ENCODE data around the gene FAT1. TPM values are rescaled to one million over a fixed set of nuclear protein-coding genes. Genes with fewer than 3 reads are reported as not detected.

The FAT1 gene
- total RNA-seq, 1 donor from 2014 or later, result 173 TPM

GRCh38 chr4:186604124-186604807, 119.4 kb downstream of the FAT1 start:
- no peaks in the 10 kb centered on the region for H3K9me3 ChIP-seq (ENCODE audit: control insufficient read depth in 3 of 3, low read length in 3 of 3)
- H3K36me3 ChIP-seq (ENCODE audit: control insufficient read depth in 3 of 3, insufficient read depth in 3 of 3, low read length in 3 of 3), result peaks cover 0 to 24% (median 2%) of the 10 kb centered on the region in 3 donors
- no peaks in the 10 kb centered on the region for H3K4me1 ChIP-seq (ENCODE audit: control insufficient read depth in 3 of 3, insufficient read depth in 3 of 3, low read length in 3 of 3)
- H3K27ac ChIP-seq (ENCODE audit: low read depth, low read length), result no peak overlapping the region
- H3K4me3 ChIP-seq (ENCODE audit: low read length in 3 of 3), result no peak overlapping the region
- H3K27me3 ChIP-seq (ENCODE audit: control insufficient read depth in 3 of 3, insufficient read depth in 3 of 3, low read length in 3 of 3), result no peaks in the 10 kb centered on the region
- H3K9ac ChIP-seq (ENCODE audit: low read depth in 1 of 3, low read length in 3 of 3), result no peak overlapping the region

- no peak overlapping the region for H3K27ac ChIP-seq (ENCODE audit: low read depth, low read length)
Observed at GRCh38 chr4:186602978-186603377, 120.7 kb downstream of the FAT1 start.

GRCh38 chr4:186599483-186599882, 124.2 kb downstream of the FAT1 start:
- H3K9ac ChIP-seq (ENCODE audit: low read depth in 1 of 3, low read length in 3 of 3), result no peak overlapping the region
- no peak overlapping the region for H3K4me3 ChIP-seq (ENCODE audit: low read length in 3 of 3)
- H3K9me3 ChIP-seq (ENCODE audit: control insufficient read depth in 3 of 3, low read length in 3 of 3), result no peaks in the 10 kb centered on the region
- peaks cover 0 to 38% (median 0%) of the 10 kb centered on the region in 3 donors for H3K36me3 ChIP-seq (ENCODE audit: control insufficient read depth in 3 of 3, insufficient read depth in 3 of 3, low read length in 3 of 3)
- H3K27me3 ChIP-seq (ENCODE audit: control insufficient read depth in 3 of 3, insufficient read depth in 3 of 3, low read length in 3 of 3), result peaks cover 0 to 3% (median 0%) of the 10 kb centered on the region in 3 donors
- no peaks in the 10 kb centered on the region for H3K4me1 ChIP-seq (ENCODE audit: control insufficient read depth in 3 of 3, insufficient read depth in 3 of 3, low read length in 3 of 3)
- no peak overlapping the region for H3K27ac ChIP-seq (ENCODE audit: low read depth, low read length)

More at GRCh38 chr4:186602978-186603377, 120.7 kb downstream of the FAT1 start:
- Histone ChIP-seq H3K4me3 (ENCODE audit: low read length in 3 of 3) (no peak overlapping the region), H3K9me3 (ENCODE audit: control insufficient read depth in 3 of 3, low read length in 3 of 3) (no peaks in the 10 kb centered on the region), H3K4me1 (ENCODE audit: control insufficient read depth in 3 of 3, insufficient read depth in 3 of 3, low read length in 3 of 3) (no peaks in the 10 kb centered on the region), H3K36me3 (ENCODE audit: control insufficient read depth in 3 of 3, insufficient read depth in 3 of 3, low read length in 3 of 3) (peaks cover 0 to 24% (median 0%) of the 10 kb centered on the region in 3 donors), H3K27me3 (ENCODE audit: control insufficient read depth in 3 of 3, insufficient read depth in 3 of 3, low read length in 3 of 3) (peaks cover 0 to 3% (median 0%) of the 10 kb centered on the region in 3 donors), H3K9ac (ENCODE audit: low read depth in 1 of 3, low read length in 3 of 3) (no peak overlapping the region)

GRCh38 chr4:186598686-186599085, 125.0 kb downstream of the FAT1 start:
- Histone ChIP-seq H3K36me3 (ENCODE audit: control insufficient read depth in 3 of 3, insufficient read depth in 3 of 3, low read length in 3 of 3) (peaks cover 0 to 36% (median 0%) of the 10 kb centered on the region in 3 donors), H3K27me3 (ENCODE audit: control insufficient read depth in 3 of 3, insufficient read depth in 3 of 3, low read length in 3 of 3) (peaks cover 0 to 3% (median 0%) of the 10 kb centered on the region in 3 donors), H3K9ac (ENCODE audit: low read depth in 1 of 3, low read length in 3 of 3) (no peak overlapping the region), H3K4me1 (ENCODE audit: control insufficient read depth in 3 of 3, insufficient read depth in 3 of 3, low read length in 3 of 3) (no peaks in the 10 kb centered on the region), H3K27ac (ENCODE audit: low read depth, low read length) (no peak overlapping the region), H3K9me3 (ENCODE audit: control insufficient read depth in 3 of 3, low read length in 3 of 3) (no peaks in the 10 kb centered on the region), H3K4me3 (ENCODE audit: low read length in 3 of 3) (no peak overlapping the region)

- peaks cover 0 to 31% (median 0%) of the 10 kb centered on the region in 3 donors for H3K36me3 ChIP-seq (ENCODE audit: control insufficient read depth in 3 of 3, insufficient read depth in 3 of 3, low read length in 3 of 3)
- H3K9ac ChIP-seq (ENCODE audit: low read depth in 1 of 3, low read length in 3 of 3), result no peak overlapping the region
- no peaks in the 10 kb centered on the region for H3K4me1 ChIP-seq (ENCODE audit: control insufficient read depth in 3 of 3, insufficient read depth in 3 of 3, low read length in 3 of 3)
- peaks cover 0 to 3% (median 0%) of the 10 kb centered on the region in 3 donors for H3K27me3 ChIP-seq (ENCODE audit: control insufficient read depth in 3 of 3, insufficient read depth in 3 of 3, low read length in 3 of 3)
- no peaks in the 10 kb centered on the region for H3K9me3 ChIP-seq (ENCODE audit: control insufficient read depth in 3 of 3, low read length in 3 of 3)
- H3K4me3 ChIP-seq (ENCODE audit: low read length in 3 of 3), result no peak overlapping the region
- no peak overlapping the region for H3K27ac ChIP-seq (ENCODE audit: low read depth, low read length)
Observed at GRCh38 chr4:186596850-186597390, 126.7 kb downstream of the FAT1 start.

GRCh38 chr4:186596346-186596745, 127.3 kb downstream of the FAT1 start:
- no peak overlapping the region for H3K4me3 ChIP-seq (ENCODE audit: low read length in 3 of 3)
- peaks cover 0 to 3% (median 0%) of the 10 kb centered on the region in 3 donors for H3K27me3 ChIP-seq (ENCODE audit: control insufficient read depth in 3 of 3, insufficient read depth in 3 of 3, low read length in 3 of 3)
- H3K9ac ChIP-seq (ENCODE audit: low read depth in 1 of 3, low read length in 3 of 3), result no peak overlapping the region
- no peak overlapping the region for H3K27ac ChIP-seq (ENCODE audit: low read depth, low read length)
- H3K9me3 ChIP-seq (ENCODE audit: control insufficient read depth in 3 of 3, low read length in 3 of 3), result no peaks in the 10 kb centered on the region
- H3K4me1 ChIP-seq (ENCODE audit: control insufficient read depth in 3 of 3, insufficient read depth in 3 of 3, low read length in 3 of 3), result no peaks in the 10 kb centered on the region
- peaks cover 0 to 31% (median 0%) of the 10 kb centered on the region in 3 donors for H3K36me3 ChIP-seq (ENCODE audit: control insufficient read depth in 3 of 3, insufficient read depth in 3 of 3, low read length in 3 of 3)

- H3K9me3 ChIP-seq (ENCODE audit: control insufficient read depth in 3 of 3, low read length in 3 of 3), result no peaks in the 10 kb centered on the region
- H3K9ac ChIP-seq (ENCODE audit: low read depth in 1 of 3, low read length in 3 of 3), result no peak overlapping the region
- no peaks in the 10 kb centered on the region for H3K4me1 ChIP-seq (ENCODE audit: control insufficient read depth in 3 of 3, insufficient read depth in 3 of 3, low read length in 3 of 3)
- peaks cover 0 to 26% (median 0%) of the 10 kb centered on the region in 3 donors for H3K36me3 ChIP-seq (ENCODE audit: control insufficient read depth in 3 of 3, insufficient read depth in 3 of 3, low read length in 3 of 3)
- H3K27me3 ChIP-seq (ENCODE audit: control insufficient read depth in 3 of 3, insufficient read depth in 3 of 3, low read length in 3 of 3), result peaks cover 0 to under 1% (median 0%) of the 10 kb centered on the region in 3 donors
- H3K27ac ChIP-seq (ENCODE audit: low read depth, low read length), result no peak overlapping the region
- H3K4me3 ChIP-seq (ENCODE audit: low read length in 3 of 3), result no peak overlapping the region
Observed at GRCh38 chr4:186593587-186593973, 130.1 kb downstream of the FAT1 start.

GRCh38 chr4:186592966-186593586, 130.6 kb downstream of the FAT1 start:
- no peak overlapping the region for H3K4me3 ChIP-seq (ENCODE audit: low read length in 3 of 3)
- no peak overlapping the region for H3K27ac ChIP-seq (ENCODE audit: low read depth, low read length)
- no peaks in the 10 kb centered on the region for H3K9me3 ChIP-seq (ENCODE audit: control insufficient read depth in 3 of 3, low read length in 3 of 3)
- H3K4me1 ChIP-seq (ENCODE audit: control insufficient read depth in 3 of 3, insufficient read depth in 3 of 3, low read length in 3 of 3), result no peaks in the 10 kb centered on the region
- peaks cover 0 to 29% (median 0%) of the 10 kb centered on the region in 3 donors for H3K36me3 ChIP-seq (ENCODE audit: control insufficient read depth in 3 of 3, insufficient read depth in 3 of 3, low read length in 3 of 3)
- H3K9ac ChIP-seq (ENCODE audit: low read depth in 1 of 3, low read length in 3 of 3), result no peak overlapping the region
- H3K27me3 ChIP-seq (ENCODE audit: control insufficient read depth in 3 of 3, insufficient read depth in 3 of 3, low read length in 3 of 3), result no peaks in the 10 kb centered on the region

- Histone ChIP-seq H3K27me3 (ENCODE audit: control insufficient read depth in 3 of 3, insufficient read depth in 3 of 3, low read length in 3 of 3) (no peaks in the 10 kb centered on the region), H3K27ac (ENCODE audit: low read depth, low read length) (no peak overlapping the region), H3K9me3 (ENCODE audit: control insufficient read depth in 3 of 3, low read length in 3 of 3) (no peaks in the 10 kb centered on the region), H3K36me3 (ENCODE audit: control insufficient read depth in 3 of 3, insufficient read depth in 3 of 3, low read length in 3 of 3) (peaks cover 0 to 29% (median 0%) of the 10 kb centered on the region in 3 donors), H3K4me3 (ENCODE audit: low read length in 3 of 3) (no peak overlapping the region), H3K9ac (ENCODE audit: low read depth in 1 of 3, low read length in 3 of 3) (no peak overlapping the region), H3K4me1 (ENCODE audit: control insufficient read depth in 3 of 3, insufficient read depth in 3 of 3, low read length in 3 of 3) (no peaks in the 10 kb centered on the region)
Observed at GRCh38 chr4:186592445-186592844, 131.2 kb downstream of the FAT1 start.

GRCh38 chr4:186591651-186592050, 132.0 kb downstream of the FAT1 start:
- H3K27me3 ChIP-seq (ENCODE audit: control insufficient read depth in 3 of 3, insufficient read depth in 3 of 3, low read length in 3 of 3), result no peaks in the 10 kb centered on the region
- H3K9me3 ChIP-seq (ENCODE audit: control insufficient read depth in 3 of 3, low read length in 3 of 3), result no peaks in the 10 kb centered on the region
- H3K4me1 ChIP-seq (ENCODE audit: control insufficient read depth in 3 of 3, insufficient read depth in 3 of 3, low read length in 3 of 3), result no peaks in the 10 kb centered on the region
- no peak overlapping the region for H3K27ac ChIP-seq (ENCODE audit: low read depth, low read length)
- peaks cover 0 to 25% (median 0%) of the 10 kb centered on the region in 3 donors for H3K36me3 ChIP-seq (ENCODE audit: control insufficient read depth in 3 of 3, insufficient read depth in 3 of 3, low read length in 3 of 3)
- H3K9ac ChIP-seq (ENCODE audit: low read depth in 1 of 3, low read length in 3 of 3), result no peak overlapping the region
- H3K4me3 ChIP-seq (ENCODE audit: low read length in 3 of 3), result no peak overlapping the region

Measured in skeletal muscle tissue (tissue), 4 donors.